Astrocyte (in vitro differentiated cells and primary cell): ENCODE data around the gene EFNA5.

Source experiments
- CTCF ChIP-seq: IDR thresholded peaks from 2 replicates; pipeline ENCODE4 v1.5.1; 2011; ENCODE audit warnings: low read depth, mild to moderate bottlenecking, inconsistent platforms, low read length, moderate library complexity; ENCODE audit not compliant: insufficient read depth
- EZH2 ChIP-seq: IDR thresholded peaks from 2 replicates; pipeline ENCODE4 v1.6.1; 2012; ENCODE audit warnings: mild to moderate bottlenecking, low read length, inconsistent platforms; ENCODE audit not compliant: insufficient read depth

GRCh38 chr5:107518190-107518589 is 152.5 kb downstream of the EFNA5 start:
- TF ChIP-seq CTCF (no peak), EZH2 (no peak)
